ENCODE measurements around the gene ASRGL1. TPM values are rescaled to one million over a fixed set of nuclear protein-coding genes. Genes with fewer than 3 reads are reported as not detected.

Gene ASRGL1
- total RNA-seq, 1 donor from 2014 or later: 9.3 TPM

DNA sequence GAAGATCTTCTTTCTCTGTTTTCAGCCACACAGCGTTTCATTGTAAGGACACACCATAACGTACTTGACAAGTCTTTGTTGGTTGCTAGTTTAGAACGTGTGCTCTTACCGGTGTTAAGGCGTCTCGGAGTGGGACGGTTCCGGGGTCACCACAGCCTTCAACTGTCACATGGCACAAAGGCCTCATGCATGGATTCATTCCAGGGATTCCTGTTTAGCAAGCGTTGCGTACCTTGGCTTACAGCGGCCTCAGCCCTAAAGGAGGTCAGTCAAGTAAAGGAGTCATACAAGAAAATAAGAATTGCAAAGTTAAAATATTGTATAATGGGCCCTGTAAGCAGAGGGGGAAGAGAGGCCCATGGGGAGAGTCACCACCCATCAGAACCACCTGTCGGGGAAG is 79.3 kb downstream of the ASRGL1 start:
- Mint-ChIP-seq H3K36me3 (ENCODE audit: low read depth, unreplicated experiment) (no peaks in the 10 kb centered on the region), H3K9me3 (ENCODE audit: unreplicated experiment) (no peaks in the 10 kb centered on the region), H3K27ac (ENCODE audit: unreplicated experiment) (no peak overlapping the region), H3K4me1 (ENCODE audit: unreplicated experiment) (peaks cover 19% of the 10 kb centered on the region), H3K4me3 (ENCODE audit: unreplicated experiment) (no peak overlapping the region), H3K27me3 (ENCODE audit: unreplicated experiment) (no peaks in the 10 kb centered on the region)
- TF ChIP-seq, protein P1, sequence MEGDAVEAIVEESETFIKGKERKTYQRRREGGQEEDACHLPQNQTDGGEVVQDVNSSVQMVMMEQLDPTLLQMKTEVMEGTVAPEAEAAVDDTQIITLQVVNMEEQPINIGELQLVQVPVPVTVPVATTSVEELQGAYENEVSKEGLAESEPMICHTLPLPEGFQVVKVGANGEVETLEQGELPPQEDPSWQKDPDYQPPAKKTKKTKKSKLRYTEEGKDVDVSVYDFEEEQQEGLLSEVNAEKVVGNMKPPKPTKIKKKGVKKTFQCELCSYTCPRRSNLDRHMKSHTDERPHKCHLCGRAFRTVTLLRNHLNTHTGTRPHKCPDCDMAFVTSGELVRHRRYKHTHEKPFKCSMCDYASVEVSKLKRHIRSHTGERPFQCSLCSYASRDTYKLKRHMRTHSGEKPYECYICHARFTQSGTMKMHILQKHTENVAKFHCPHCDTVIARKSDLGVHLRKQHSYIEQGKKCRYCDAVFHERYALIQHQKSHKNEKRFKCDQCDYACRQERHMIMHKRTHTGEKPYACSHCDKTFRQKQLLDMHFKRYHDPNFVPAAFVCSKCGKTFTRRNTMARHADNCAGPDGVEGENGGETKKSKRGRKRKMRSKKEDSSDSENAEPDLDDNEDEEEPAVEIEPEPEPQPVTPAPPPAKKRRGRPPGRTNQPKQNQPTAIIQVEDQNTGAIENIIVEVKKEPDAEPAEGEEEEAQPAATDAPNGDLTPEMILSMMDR (IDR thresholded peaks at IDR 0.05; ENCODE audit: unreplicated experiment): no peak
- DNase-seq (ENCODE audit: low spot score): no peak

DNA sequence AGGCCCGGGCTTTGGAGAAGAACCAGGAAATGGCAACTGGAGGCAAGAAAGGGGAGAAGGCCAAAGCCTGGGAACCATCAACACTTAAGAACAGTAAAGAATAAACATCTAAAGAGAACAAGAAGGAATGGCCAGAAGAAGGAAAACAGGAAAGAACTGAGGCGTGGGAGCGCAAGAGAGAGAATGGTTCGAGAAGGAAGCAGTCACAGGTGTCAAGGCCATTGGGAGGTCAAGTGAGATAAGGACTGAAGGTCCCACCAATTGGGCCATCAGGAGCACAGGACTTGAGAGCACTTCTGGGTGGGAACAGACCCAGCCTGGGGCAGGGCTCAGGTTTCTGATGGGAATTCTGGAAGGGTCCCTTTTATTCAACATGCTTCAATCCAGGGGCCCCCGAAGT is 80.9 kb downstream of the ASRGL1 start:
- Mint-ChIP-seq H3K4me3 (ENCODE audit: unreplicated experiment) (peak overlapping the region; percentile 1), H3K27me3 (ENCODE audit: unreplicated experiment) (no peaks in the 10 kb centered on the region), H3K36me3 (ENCODE audit: low read depth, unreplicated experiment) (no peaks in the 10 kb centered on the region), H3K4me1 (ENCODE audit: unreplicated experiment) (peaks cover 23% of the 10 kb centered on the region), H3K9me3 (ENCODE audit: unreplicated experiment) (no peaks in the 10 kb centered on the region), H3K27ac (ENCODE audit: unreplicated experiment) (peak overlapping the region; percentile 0)
- TF ChIP-seq, protein P1 (IDR thresholded peaks at IDR 0.05; ENCODE audit: unreplicated experiment): no peak
- DNase-seq (ENCODE audit: low spot score): no peak

DNA sequence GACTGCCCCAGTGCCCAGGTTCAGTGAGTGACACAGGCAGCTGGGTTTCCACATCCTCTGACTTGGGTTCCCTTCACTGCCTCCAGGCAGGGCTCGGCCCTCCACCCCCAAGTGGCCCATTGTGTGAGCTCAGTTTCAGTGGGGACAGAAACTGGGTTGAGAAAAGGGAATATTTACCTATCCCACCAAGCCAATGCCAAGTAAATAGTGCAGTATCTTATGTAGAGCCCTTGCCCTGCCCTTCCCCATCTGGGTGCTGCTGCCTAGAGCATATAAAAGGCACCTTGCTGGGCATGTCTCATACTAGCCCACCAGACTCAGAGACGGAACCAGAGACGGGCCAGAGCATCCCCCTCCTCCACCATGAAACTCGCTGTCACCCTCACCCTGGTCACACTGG is 81.5 kb downstream of the ASRGL1 start, which contains the start of gene SCGB1A1:
Gene SCGB1A1 (plus strand): TSS at position 301 of the 400 bp plus-strand sequence. CDS start 63 bp downstream, at position 364.
- Mint-ChIP-seq H3K9me3 (ENCODE audit: unreplicated experiment) (no peaks in the 10 kb centered on the region), H3K36me3 (ENCODE audit: low read depth, unreplicated experiment) (no peaks in the 10 kb centered on the region), H3K4me1 (ENCODE audit: unreplicated experiment) (peaks cover 29% of the 10 kb centered on the region), H3K27me3 (ENCODE audit: unreplicated experiment) (peaks cover 2% of the 10 kb centered on the region), H3K4me3 (ENCODE audit: unreplicated experiment) (peak within 1 kb of the TSS; percentile 1), H3K27ac (ENCODE audit: unreplicated experiment) (peak within 1 kb of the TSS; percentile 0)
- TF ChIP-seq, protein P1 (IDR thresholded peaks at IDR 0.05; ENCODE audit: unreplicated experiment): no peak
- no peak for DNase-seq (ENCODE audit: low spot score)

DNA sequence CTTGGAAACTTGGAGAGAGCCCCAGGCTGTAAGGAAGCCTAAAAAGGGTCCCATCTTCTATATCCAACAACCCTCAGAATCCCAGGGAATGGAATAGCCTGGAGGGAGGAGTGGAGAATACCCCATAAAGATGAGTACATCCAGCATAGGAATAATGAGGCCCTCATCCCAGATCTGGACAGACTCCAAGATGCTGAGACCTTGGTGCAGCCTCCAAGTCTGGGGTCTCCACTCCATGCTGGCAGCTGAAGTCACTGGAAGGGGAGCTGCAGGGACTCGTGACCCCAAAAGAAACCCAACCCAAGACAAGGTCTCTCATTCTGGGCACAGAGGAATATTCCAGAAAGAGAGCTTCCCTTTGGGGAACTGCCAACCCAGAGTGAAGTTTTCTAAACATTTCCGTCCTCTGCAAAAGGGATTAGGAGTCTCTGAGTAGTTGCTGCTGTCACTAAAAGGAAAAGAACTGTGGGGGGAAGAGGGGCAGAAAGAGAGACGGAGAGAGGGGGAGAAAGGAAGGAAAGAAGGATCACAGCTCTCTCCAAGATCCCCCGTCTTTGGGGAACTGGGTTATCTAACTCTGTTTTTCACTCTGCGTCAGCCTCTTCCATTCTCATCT is 82.2 kb downstream of the ASRGL1 start:
- peaks cover 2% of the 10 kb centered on the region for H3K27me3 Mint-ChIP-seq (ENCODE audit: unreplicated experiment)
- no peak overlapping the region for H3K4me3 Mint-ChIP-seq (ENCODE audit: unreplicated experiment)
- H3K27ac Mint-ChIP-seq (ENCODE audit: unreplicated experiment): no peak overlapping the region
- H3K4me1 Mint-ChIP-seq (ENCODE audit: unreplicated experiment): peaks cover 29% of the 10 kb centered on the region
- DNase-seq (ENCODE audit: low spot score): no peak
- TF ChIP-seq, protein P1 (IDR thresholded peaks at IDR 0.05; ENCODE audit: unreplicated experiment): no peak
- H3K36me3 Mint-ChIP-seq (ENCODE audit: low read depth, unreplicated experiment): no peaks in the 10 kb centered on the region
- no peaks in the 10 kb centered on the region for H3K9me3 Mint-ChIP-seq (ENCODE audit: unreplicated experiment)

DNA sequence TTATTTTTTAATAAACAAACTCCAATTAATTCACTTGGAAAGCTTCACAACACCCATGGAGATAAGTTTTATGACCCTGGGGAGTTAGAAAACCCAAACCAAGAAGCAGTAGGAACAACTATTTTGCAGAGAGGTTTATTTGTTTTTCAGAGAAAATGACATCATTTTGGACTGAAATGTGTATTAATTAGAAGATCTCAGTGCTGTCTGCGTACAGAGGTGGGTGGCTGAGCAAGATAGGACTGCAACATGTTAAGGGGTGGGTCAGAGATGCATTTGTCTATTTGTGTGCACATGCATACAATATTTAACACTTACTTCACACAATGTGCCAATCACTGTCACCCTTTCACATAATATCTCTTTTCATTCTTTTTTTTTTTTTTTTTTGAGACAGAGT is 82.7 kb downstream of the ASRGL1 start:
- no peak for DNase-seq (ENCODE audit: low spot score)
- TF ChIP-seq, protein P1 (IDR thresholded peaks at IDR 0.05; ENCODE audit: unreplicated experiment): no peak
- Mint-ChIP-seq H3K4me1 (ENCODE audit: unreplicated experiment) (peaks cover 29% of the 10 kb centered on the region), H3K27me3 (ENCODE audit: unreplicated experiment) (peaks cover 2% of the 10 kb centered on the region), H3K36me3 (ENCODE audit: low read depth, unreplicated experiment) (no peaks in the 10 kb centered on the region), H3K27ac (ENCODE audit: unreplicated experiment) (no peak overlapping the region), H3K4me3 (ENCODE audit: unreplicated experiment) (no peak overlapping the region), H3K9me3 (ENCODE audit: unreplicated experiment) (no peaks in the 10 kb centered on the region)

All from endothelial cell (in vitro differentiated cells).